ENCODE measurements around the gene MRGPRF.

MRGPRF gene

GRCh38 chr11:69050592-69051380, 37.7 kb upstream of the MRGPRF start:
- no peak for DNase-seq

- no peak for DNase-seq
Observed at GRCh38 chr11:69049490-69049867, 36.4 kb upstream of the MRGPRF start.

GRCh38 chr11:69048694-69049489, 35.8 kb upstream of the MRGPRF start, which contains the start of gene TPCN2:
TPCN2 (plus strand) TSS chr11:69048932; CDS start chr11:69048998, 66 bp downstream.
- DNase-seq, result peak; percentile 95

- no peak for DNase-seq
Observed at GRCh38 chr11:69048031-69048693, 35.1 kb upstream of the MRGPRF start.

GRCh38 chr11:69044111-69045013, 31.3 kb upstream of the MRGPRF start:
- DNase-seq, result peak; percentile 70

GRCh38 chr11:69041516-69041915, 28.5 kb upstream of the MRGPRF start:
- no peak for DNase-seq

GRCh38 chr11:69040581-69041260, 27.7 kb upstream of the MRGPRF start:
- DNase-seq, result no peak

GRCh38 chr11:69040051-69040450, 27.0 kb upstream of the MRGPRF start:
- no peak for DNase-seq

GRCh38 chr11:69039501-69039900, 26.5 kb upstream of the MRGPRF start:
- DNase-seq, result no peak

- DNase-seq, result no peak
Observed at GRCh38 chr11:69037544-69037943, 24.5 kb upstream of the MRGPRF start.

- DNase-seq, result no peak
Observed at GRCh38 chr11:69037074-69037473, 24.0 kb upstream of the MRGPRF start.

- no peak for DNase-seq
Observed at GRCh38 chr11:69035946-69036340, 22.9 kb upstream of the MRGPRF start.

GRCh38 chr11:69035150-69035945, 22.3 kb upstream of the MRGPRF start:
- DNase-seq, result no peak

- no peak for DNase-seq
Observed at GRCh38 chr11:69034123-69034867, 21.2 kb upstream of the MRGPRF start.

- DNase-seq, result no peak
Observed at GRCh38 chr11:69033431-69033830, 20.4 kb upstream of the MRGPRF start.

GRCh38 chr11:69032833-69033232, 19.8 kb upstream of the MRGPRF start:
- DNase-seq, result no peak

GRCh38 chr11:69030301-69030700, 17.3 kb upstream of the MRGPRF start:
- no peak for DNase-seq

GRCh38 chr11:69027704-69028372, 14.8 kb upstream of the MRGPRF start:
- DNase-seq, result peak; percentile 10

- no peak for DNase-seq
Observed at GRCh38 chr11:69024509-69024908, 11.5 kb upstream of the MRGPRF start.

GRCh38 chr11:69022260-69022659, 9.2 kb upstream of the MRGPRF start:
- no peak for DNase-seq
